ENCODE results near the gene CHMP6. TPM values are rescaled to one million over a fixed set of nuclear protein-coding genes. Genes with fewer than 3 reads are reported as not detected.

The CHMP6 gene
- total RNA-seq, 1 experiment from 2014 or later = 6.6 TPM

DNA sequence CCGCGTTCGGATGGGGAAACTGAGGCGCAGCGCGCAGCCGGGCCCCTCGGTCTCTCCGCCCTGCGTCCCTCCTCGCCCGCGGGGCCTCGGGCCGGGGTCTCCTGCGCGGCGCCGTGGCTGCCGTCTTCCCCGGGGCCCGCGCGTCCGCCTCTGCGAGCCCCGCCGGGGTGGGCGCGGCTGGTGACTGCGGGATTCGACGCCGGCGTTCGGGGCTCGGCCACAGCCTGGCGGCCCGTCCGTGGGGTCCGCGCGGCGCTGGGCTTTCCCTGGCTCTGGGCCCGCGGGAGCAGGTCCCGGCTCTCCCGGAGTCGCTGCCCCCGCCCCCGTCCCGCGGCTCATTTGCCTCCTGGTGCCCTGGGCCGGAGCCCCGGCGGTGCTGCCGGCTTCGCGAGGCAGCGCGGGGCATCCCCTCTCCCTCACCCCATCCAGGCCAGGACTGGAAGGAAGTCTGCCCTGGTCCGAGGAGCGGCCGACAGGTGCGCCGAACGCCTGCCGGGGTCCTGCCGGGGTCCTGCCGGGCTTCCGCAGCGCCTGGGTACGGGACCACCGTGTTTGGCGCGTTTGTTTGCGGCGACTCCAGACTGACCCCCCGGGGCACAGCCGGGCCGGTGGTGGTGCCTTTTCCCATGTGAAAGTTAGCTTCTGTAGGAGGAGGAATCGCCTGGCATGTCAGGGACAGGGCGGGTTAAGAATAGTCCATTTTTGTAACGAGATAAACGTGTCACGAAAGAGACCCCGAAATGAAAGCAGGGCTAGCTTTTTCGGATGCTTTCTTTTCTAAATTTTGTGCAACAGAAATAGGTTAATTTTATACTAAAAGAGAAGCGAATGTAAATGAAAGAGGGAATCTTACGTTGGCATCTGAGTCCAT lies 671 bp downstream of the CHMP6 start:
- no peak for DNase-seq (ENCODE audit: low read depth)

DNA sequence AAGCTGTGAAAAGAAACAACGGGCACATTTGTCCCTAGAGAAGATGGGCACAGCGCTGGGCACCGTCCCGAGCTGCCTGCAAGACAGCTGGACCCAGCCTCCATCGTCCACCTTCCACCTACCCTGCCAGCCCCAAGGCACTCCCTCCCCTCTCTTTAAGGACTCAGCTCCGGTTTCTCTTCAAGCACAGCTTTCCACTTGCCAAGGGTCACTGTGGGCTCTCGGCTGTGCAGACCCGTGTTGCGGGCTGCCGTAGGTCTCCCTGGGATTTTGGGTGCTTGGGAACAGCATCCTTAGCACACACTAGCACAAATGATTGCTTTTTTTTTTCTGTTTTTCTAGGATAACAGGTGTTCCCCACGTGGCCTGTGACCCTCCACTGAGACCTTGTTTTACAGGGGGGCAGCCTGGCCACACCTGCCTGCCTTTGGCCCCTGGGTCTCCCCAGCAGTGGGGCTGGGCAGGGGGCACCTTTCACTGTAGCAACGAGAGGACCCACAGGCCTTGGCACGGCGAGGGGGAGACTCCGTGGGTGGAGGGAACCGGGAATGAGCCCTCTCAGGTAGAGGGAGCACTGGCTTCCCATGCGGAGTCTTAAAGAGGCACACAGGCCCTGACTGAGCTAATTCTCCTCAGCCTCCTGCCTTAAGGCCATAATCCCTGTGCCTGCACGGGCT lies 1.4 kb downstream of the CHMP6 start:
- no peak for DNase-seq (ENCODE audit: low read depth)

DNA sequence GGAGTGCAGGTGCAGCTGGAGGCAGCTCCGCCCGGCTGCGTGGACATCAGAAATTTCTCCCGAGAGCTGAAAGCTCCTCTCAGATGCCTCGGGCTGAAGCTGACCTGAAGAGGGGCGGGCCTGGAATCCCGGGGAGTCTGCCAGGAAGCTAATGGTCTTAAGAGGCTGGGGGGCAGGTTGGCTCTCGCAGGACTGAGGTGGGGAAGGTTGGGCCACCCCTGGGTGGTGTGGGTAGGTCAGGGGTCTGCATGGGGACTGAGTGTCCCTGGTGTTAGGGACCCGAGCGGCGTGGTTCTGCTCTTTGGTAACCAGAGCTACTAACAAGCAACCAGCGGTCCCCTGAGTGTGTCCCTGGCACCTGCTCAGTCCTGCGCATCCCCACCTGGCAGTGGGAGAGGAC lies 3.5 kb downstream of the CHMP6 start:
- no peak for DNase-seq (ENCODE audit: low read depth)

DNA sequence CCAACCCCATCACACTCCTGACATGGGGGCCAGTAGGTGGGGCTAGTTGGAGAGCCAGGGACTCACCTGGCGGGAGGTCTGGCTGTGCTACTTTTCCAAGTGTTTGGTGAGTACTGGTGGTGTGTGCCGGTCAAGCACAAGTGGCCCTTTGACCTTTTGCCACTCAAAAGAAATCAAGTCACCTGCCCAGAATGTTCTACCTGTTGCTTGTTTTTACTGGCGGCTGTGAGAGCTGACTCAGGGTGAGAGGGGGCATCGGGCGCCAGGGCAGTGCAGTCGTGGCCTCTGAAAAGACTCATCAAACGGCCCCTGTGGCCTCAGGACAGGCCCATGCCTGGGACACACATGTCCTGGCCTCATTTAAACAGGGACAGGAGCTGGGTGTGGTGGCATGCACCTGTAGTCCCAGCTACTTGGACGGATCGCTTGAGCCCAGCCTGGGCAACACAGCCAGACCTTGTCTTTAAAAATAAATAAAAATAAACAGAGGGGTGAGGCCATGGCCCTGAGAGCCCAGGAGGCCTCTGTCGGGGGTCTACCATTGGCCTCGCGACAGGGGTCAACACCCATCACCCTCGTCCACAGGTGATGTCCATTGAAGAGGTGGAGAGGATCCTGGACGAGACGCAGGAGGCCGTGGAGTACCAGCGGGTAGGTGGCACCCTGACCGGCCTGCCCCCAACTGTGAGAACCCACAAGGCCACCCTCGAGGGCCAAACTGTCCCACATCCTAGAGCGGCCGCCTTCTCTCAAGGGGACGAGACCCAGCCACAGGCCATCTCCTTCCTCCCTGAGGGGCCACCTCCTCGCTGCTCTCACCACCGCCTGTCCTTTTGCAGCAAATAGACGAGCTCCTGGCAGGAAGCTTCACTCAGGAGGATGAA lies 5.0 kb downstream of the CHMP6 start:
- no peak for DNase-seq (ENCODE audit: low read depth)

- peak; percentile 80 for DNase-seq (ENCODE audit: low read depth)
Measured at GRCh38 chr17:80997424-80998117, 5.9 kb downstream of the CHMP6 start.

GRCh38 chr17:80998118-80998747 lies 6.6 kb downstream of the CHMP6 start:
- no peak for DNase-seq (ENCODE audit: low read depth)

GRCh38 chr17:80998748-80999535 lies 7.3 kb downstream of the CHMP6 start:
- DNase-seq (ENCODE audit: low read depth) = no peak

DNA sequence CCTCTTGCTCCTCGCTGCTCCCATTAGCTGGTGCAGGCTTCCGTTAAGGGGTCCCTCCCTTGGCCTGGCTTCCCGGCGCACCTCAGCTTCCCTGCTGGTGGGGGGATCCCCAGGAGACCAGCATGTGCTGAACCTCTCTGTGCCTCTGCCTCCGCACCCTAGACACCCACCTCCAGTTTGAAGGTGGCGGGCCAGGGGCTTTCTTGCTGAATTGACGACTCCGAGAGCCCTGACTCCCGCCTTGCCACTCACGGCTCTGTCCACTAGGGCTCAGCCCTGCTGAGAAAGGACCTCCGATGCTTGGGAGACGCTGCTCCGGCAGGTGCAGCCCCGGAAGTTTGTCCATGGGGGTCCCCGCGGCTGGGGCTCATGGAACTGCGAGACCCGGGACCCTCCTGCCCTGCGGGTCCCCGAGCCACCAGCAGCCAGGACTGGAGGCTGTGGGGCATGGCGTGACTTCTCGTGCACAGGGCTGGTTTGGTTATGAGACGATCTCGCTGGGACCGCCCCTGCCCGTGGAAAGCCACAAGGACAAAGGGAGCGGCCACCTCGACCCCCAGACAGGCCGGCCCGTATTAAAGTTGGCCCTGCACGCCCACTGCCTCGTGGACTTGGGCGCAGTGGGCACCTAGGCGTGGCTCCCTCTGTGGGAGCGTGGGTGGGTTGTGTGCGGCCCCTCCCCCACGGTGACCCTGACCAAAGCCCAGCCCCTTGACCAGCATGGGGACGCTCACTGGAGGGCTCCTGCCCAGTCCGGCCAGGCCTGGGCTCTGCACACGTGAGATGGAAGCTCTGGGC lies 8.1 kb downstream of the CHMP6 start:
- DNase-seq (ENCODE audit: low read depth) = no peak

DNA sequence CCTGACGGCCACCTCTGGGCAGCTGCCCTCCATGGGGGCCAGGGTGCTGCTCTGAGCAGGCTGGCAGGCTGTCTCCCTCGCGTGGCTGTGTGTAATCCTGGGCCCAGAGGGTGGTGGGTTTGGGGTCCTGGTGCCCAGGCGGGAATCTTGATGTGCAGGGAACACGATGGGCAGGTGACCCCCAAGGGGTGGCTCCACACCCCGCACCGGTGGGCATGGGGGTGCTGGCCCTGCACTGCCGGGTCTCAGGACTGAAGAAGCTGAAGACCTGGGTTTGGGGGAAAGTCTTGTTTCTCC lies 8.6 kb downstream of the CHMP6 start:
- no peak for DNase-seq (ENCODE audit: low read depth)

DNA sequence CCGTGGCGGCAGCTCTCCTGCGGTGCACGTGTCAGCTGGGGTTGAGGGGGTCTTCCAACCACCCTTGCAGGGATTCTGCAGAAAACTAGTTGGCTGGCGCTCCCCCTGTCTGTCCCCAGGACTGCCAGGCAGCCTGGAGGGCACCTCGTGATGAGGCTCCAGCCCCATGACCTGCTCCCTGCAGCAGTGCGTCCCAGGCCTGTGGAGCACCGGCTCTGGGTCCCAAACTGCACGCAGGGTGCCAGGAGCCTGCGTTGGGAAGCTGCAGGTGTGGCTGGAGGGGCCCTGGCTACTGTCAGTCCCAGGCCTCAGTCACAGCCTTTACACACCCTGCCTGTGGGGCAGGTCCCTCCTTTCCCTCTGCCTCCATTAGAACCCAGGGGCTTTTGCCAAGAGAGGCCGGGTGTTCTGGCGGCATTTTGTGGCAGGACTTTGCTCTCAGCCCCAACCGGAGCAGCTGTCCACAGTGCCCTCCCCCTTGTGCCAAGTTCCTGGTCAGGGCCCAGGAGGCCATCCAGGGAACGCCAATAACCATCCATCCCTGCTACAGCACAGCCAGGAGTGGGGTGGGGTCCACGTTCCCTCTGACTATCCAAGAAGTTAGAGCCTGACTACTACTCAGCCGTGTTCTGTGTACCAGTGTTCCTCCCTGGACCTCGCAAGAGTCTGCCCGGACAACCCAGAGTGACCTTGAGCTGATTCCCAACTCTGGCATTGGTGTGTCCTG lies 9.2 kb downstream of the CHMP6 start:
- DNase-seq (ENCODE audit: low read depth) = no peak

GRCh38 chr17:81002013-81002384 lies 10.4 kb downstream of the CHMP6 start:
- DNase-seq (ENCODE audit: low read depth) = no peak

GRCh38 chr17:81002409-81003361 lies 11.0 kb downstream of the CHMP6 start:
- DNase-seq (ENCODE audit: low read depth) = peak; percentile 73

DNA sequence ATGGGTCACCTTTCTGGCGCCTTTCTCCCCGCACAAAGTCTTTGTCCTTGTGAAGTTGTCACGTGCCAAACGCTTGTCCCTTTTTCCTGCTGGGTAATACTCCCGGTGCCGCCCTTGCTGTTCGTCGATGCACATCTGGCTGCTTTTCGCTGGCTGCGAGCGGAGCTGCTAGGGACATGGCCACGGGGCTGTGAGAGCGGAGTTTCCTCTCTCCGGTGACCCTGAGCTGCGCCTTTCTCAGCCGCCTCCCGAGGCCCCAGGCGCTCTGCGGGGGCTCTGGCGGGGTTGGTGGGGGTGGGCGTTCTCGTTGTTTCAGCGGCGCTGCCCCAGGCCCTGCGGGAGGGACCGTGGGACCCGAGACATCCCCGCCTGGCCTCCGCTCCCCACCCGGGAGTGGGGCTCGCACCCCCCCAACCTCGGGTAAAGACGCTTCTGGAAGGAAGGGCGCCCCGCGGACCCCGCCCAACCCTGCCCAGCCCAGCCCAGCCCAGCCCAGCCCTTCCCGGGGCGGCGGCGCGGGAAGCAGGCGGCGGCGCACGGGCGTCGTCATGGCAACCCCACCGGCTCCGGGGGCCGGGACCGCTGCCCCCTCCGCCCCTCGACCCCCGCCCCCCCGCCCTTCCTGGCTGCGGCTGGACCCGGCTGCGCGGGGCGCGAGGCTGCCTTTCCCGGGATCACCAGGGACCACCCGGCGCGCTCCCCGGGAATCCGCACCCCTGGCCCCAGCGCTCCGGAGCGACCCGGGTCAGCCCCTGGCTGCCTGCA lies 12.3 kb downstream of the CHMP6 start:
- peak; percentile 28 for DNase-seq (ENCODE audit: low read depth)

DNA sequence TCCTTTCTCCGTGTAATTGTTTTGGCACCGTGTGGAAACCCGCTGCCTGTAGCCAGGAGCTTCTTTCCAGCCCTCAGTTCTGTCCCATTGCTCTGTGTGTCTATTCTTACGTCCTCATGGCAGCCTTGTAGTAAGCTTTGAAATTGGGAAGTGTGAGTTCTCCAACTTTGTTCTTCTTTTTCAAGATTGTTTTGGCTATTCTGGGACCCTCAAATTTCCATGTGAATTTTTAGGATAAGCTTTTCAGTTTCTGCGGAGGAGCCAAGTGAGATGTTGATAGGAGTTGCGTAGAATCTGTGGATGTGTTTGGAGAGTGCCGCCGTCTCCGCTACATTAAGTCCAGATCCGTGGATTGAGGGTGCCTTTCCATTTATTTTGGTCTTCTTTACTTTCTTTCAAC lies 15.2 kb downstream of the CHMP6 start:
- no peak for DNase-seq (ENCODE audit: low read depth)

GRCh38 chr17:81008140-81008539 lies 16.5 kb downstream of the CHMP6 start:
- no peak for DNase-seq (ENCODE audit: low read depth)

- no peak for DNase-seq (ENCODE audit: low read depth)
Measured at GRCh38 chr17:81009136-81009535, 17.5 kb downstream of the CHMP6 start.

DNA sequence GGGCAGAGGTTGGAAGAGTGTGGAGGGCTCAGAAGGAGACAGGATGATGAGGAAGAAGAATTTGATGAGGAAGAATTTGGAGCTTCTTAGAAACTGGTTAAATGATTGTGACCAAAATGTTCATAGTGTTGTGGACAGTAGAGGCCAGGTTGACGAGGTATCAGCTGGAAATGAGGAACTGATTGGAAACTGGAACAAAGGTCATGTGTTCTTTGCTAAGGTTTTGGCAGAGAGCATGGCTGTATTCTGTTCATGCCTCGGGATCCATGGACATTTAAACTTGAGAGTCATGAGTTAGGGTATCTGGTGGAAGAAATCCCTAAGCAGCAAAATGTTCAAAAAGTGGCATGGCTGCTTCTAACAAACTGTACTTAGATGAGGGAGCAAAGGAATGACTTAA lies 19.3 kb downstream of the CHMP6 start:
- DNase-seq (ENCODE audit: low read depth) = no peak

Data from RPMI7951 (cell line).